Fibroblast of upper back skin (primary cell): ENCODE measurements around the gene SPON1.
"Not testable (repeated sequence)": the region's sequence is repeated elsewhere in the genome, so short reads cannot be mapped to it uniquely, and the experiment has no call there.

Source experiments
- DNase-seq: peaks from one replicate; pipeline ENCODE4 v3.0.0-alpha.2; 2013

SPON1 gene

GRCh38 chr11:14090631-14091030 lies 128.1 kb downstream of the SPON1 start:
- not testable (repeated sequence) for DNase-seq

GRCh38 chr11:14093065-14093464 lies 130.5 kb downstream of the SPON1 start:
- no peak for DNase-seq

- DNase-seq: no peak
These were observed 132.0 kb downstream of the SPON1 start for GRCh38 chr11:14094481-14095037.

GRCh38 chr11:14095882-14096281 lies 133.4 kb downstream of the SPON1 start:
- DNase-seq: no peak

GRCh38 chr11:14096606-14097005 lies 134.1 kb downstream of the SPON1 start:
- DNase-seq: no peak

- no peak for DNase-seq
These were observed 138.9 kb downstream of the SPON1 start for GRCh38 chr11:14101388-14101787.

GRCh38 chr11:14102766-14103165 lies 140.2 kb downstream of the SPON1 start:
- DNase-seq: no peak

GRCh38 chr11:14105446-14105845 lies 142.9 kb downstream of the SPON1 start:
- no peak for DNase-seq

GRCh38 chr11:14106303-14107049 lies 144.0 kb downstream of the SPON1 start:
- no peak for DNase-seq

- DNase-seq: no peak
These were observed 144.5 kb downstream of the SPON1 start for GRCh38 chr11:14107050-14107430.

- no peak for DNase-seq
These were observed 147.2 kb downstream of the SPON1 start for GRCh38 chr11:14109742-14110141.

- DNase-seq: no peak
These were observed 148.1 kb downstream of the SPON1 start for GRCh38 chr11:14110629-14111028.

GRCh38 chr11:14111496-14111895 lies 149.0 kb downstream of the SPON1 start:
- DNase-seq: no peak

- no peak for DNase-seq
These were observed 150.2 kb downstream of the SPON1 start for GRCh38 chr11:14112721-14113120.

GRCh38 chr11:14114269-14114668 lies 151.7 kb downstream of the SPON1 start:
- DNase-seq: no peak

GRCh38 chr11:14114786-14115185 lies 152.3 kb downstream of the SPON1 start:
- DNase-seq: no peak

- DNase-seq: no peak
These were observed 155.1 kb downstream of the SPON1 start for GRCh38 chr11:14117632-14118031.

- no peak for DNase-seq
These were observed 155.5 kb downstream of the SPON1 start for GRCh38 chr11:14118072-14118471.

GRCh38 chr11:14119357-14119756 lies 156.8 kb downstream of the SPON1 start:
- DNase-seq: peak; percentile 3

GRCh38 chr11:14124350-14124749 lies 161.8 kb downstream of the SPON1 start:
- no peak for DNase-seq

- no peak for DNase-seq
These were observed 162.4 kb downstream of the SPON1 start for GRCh38 chr11:14124886-14125285.

- peak; percentile 1 for DNase-seq
These were observed 163.0 kb downstream of the SPON1 start for GRCh38 chr11:14125529-14125928.

GRCh38 chr11:14127679-14128078 lies 165.2 kb downstream of the SPON1 start:
- DNase-seq: no peak

GRCh38 chr11:14132312-14132711 lies 169.8 kb downstream of the SPON1 start:
- peak; percentile 42 for DNase-seq

- no peak for DNase-seq
These were observed 170.9 kb downstream of the SPON1 start for GRCh38 chr11:14133381-14133780.
